Neutrophil (primary cell): Measurements from ENCODE around the gene TEX2.

ENCODE experiments used
- H3K27ac ChIP-seq: fragments of 200-600 bp; sonication (generic); 2 replicates; pipeline ENCODE4 v1.5.1; 2016; ENCODE audit warnings: mild to moderate bottlenecking, moderate library complexity
- H3K27me3 ChIP-seq: fragments of 200-600 bp; sonication (generic); 2 replicates; pipeline ENCODE4 v1.6.0; 2016; ENCODE audit warnings: mild to moderate bottlenecking
- H3K36me3 ChIP-seq: fragments of 200-600 bp; sonication (generic); 2 replicates; pipeline ENCODE4 v1.5.1; 2017
- H3K4me1 ChIP-seq, 2 experiments: fragments of 200-600 bp in 1 of 2; sonication (generic) in 1 of 2; 1 replicate in 1 of 2; 2 replicates in 1 of 2; pipeline versions ENCODE4 v1.5.1 to v1.6.1; 2013 to 2016; ENCODE audit warnings: low read depth in 1 of 2, low read length in 1 of 2, mild to moderate bottlenecking in 1 of 2, moderate library complexity in 1 of 2; ENCODE audit not compliant: control insufficient read depth in 1 of 2, insufficient read depth in 1 of 2
- H3K4me3 ChIP-seq, 2 experiments: fragments of 200-600 bp in 1 of 2; sonication (generic) in 1 of 2; 1 replicate in 1 of 2; 2 replicates in 1 of 2; pipeline ENCODE4 v1.5.1; 2013 to 2016; ENCODE audit warnings: low read depth in 1 of 2, low read length in 1 of 2, mild to moderate bottlenecking in 1 of 2, moderate library complexity in 1 of 2
- H3K9me3 ChIP-seq: fragments of 200-600 bp; sonication (generic); 2 replicates; pipeline ENCODE4 v1.5.1; 2016
- CTCF ChIP-seq: fragments of 200-600 bp; sonication (generic); IDR thresholded peaks from 2 replicates; pipeline ENCODE4 v1.5.1; 2016; ENCODE audit warnings: antibody characterized with exemption

Gene TEX2

GRCh38 chr17:64163468-64163867 is 99.6 kb downstream of the TEX2 start:
- Histone ChIP-seq H3K9me3 (no peaks in the 10 kb centered on the region), H3K27ac (no peak overlapping the region), H3K27me3 (no peaks in the 10 kb centered on the region), H3K4me3 (no peak overlapping the region), H3K36me3 (peaks cover 76% of the 10 kb centered on the region), H3K4me1 (no peaks in the 10 kb centered on the region)
- TF ChIP-seq CTCF = no peak

GRCh38 chr17:64162554-64162953 is 100.5 kb downstream of the TEX2 start:
- H3K4me3 ChIP-seq = no peak overlapping the region
- peaks cover 76% of the 10 kb centered on the region for H3K36me3 ChIP-seq
- H3K27ac ChIP-seq = no peak overlapping the region
- H3K4me1 ChIP-seq = no peaks in the 10 kb centered on the region
- H3K27me3 ChIP-seq = no peaks in the 10 kb centered on the region
- TF ChIP-seq CTCF = no peak
- H3K9me3 ChIP-seq = no peaks in the 10 kb centered on the region

- TF ChIP-seq CTCF = no peak
- Histone ChIP-seq H3K4me1 (no peaks in the 10 kb centered on the region), H3K4me3 (no peak overlapping the region), H3K27me3 (no peaks in the 10 kb centered on the region), H3K27ac (no peak overlapping the region), H3K9me3 (no peaks in the 10 kb centered on the region), H3K36me3 (peaks cover 77% of the 10 kb centered on the region)
Observed at GRCh38 chr17:64161380-64162176, 101.5 kb downstream of the TEX2 start.

- H3K27ac ChIP-seq = no peak overlapping the region
- H3K27me3 ChIP-seq = no peaks in the 10 kb centered on the region
- H3K4me3 ChIP-seq = no peak overlapping the region
- no peaks in the 10 kb centered on the region for H3K9me3 ChIP-seq
- H3K36me3 ChIP-seq = peaks cover 69% of the 10 kb centered on the region
- H3K4me1 ChIP-seq = no peaks in the 10 kb centered on the region
- no peak for TF ChIP-seq CTCF
Observed at GRCh38 chr17:64160378-64160777, 102.7 kb downstream of the TEX2 start.

- Histone ChIP-seq H3K36me3 (peaks cover 72% of the 10 kb centered on the region), H3K27me3 (no peaks in the 10 kb centered on the region), H3K27ac (no peak overlapping the region), H3K4me1 (no peaks in the 10 kb centered on the region), H3K4me3 (no peak overlapping the region), H3K9me3 (no peaks in the 10 kb centered on the region)
- TF ChIP-seq CTCF = no peak
Observed at GRCh38 chr17:64158831-64159590, 104.0 kb downstream of the TEX2 start.
